Tibial nerve (tissue), 4 donors: ENCODE results near the gene NOSIP.

Source experiments
- EP300 ChIP-seq, 2 donors: sonication (generic); formaldehyde crosslinking; IDR thresholded peaks; one replicate each; pipeline ENCODE4 v1.6.1; 2017; ENCODE audit warnings: antibody characterized with exemption in 2 of 2, mild to moderate bottlenecking in 1 of 2
- POLR2A ChIP-seq, 2 donors: fragments of 450-650 bp; IDR thresholded peaks; one replicate each; pipeline ENCODE4 v1.6.1; 2017; ENCODE audit warnings: antibody characterized with exemption in 2 of 2, mild to moderate bottlenecking in 2 of 2, moderate library complexity in 2 of 2
- TF ChIP-seq, protein P1 (sequence below), 5 experiments: fragments of 200-600 bp in 3 of 5; fragments of 450-650 bp in 2 of 5; sonication (generic) in 3 of 5; IDR thresholded peaks; one replicate each; pipeline ENCODE4 v1.5.1; 2016 to 2019; ENCODE audit warnings: antibody characterized with exemption in 5 of 5, mild to moderate bottlenecking in 3 of 5, moderate library complexity in 2 of 5

DNA sequence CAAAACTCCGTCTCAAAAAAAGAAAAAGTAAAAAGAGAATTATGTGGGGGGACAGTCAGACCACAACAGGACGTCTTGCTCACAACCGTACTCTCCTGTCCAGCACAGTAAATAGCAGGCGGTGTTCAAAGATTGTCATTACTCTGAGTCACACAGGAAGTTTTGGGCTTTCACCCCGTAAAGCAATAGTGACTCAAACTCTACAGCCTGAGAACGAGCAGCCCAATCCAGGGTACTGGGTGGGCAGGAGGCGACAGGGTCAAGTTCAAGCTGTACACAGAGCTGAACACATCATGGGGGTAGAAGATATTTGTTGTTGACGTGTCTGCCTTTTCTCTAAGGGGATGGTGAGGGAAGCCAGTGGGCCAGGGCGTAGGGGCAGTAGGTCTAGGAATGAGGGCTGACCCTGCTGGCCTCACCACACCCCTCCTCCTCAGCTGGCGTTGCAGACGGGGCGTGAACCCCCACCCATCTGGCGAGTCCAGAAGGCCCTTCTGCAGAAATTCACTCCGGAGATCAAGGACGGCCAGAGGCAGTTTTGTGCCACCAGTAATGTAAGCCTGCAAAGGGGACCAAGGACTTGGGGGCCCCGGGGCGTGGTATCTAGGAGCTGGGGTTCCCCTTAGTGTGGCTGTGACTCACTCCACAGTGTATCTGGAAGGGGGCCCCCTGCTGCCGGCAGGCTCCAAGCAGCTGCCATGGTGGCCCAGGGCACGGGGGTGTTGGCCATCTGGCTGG lies 33.9 kb upstream of the NOSIP start:
- TF ChIP-seq, protein P1, sequence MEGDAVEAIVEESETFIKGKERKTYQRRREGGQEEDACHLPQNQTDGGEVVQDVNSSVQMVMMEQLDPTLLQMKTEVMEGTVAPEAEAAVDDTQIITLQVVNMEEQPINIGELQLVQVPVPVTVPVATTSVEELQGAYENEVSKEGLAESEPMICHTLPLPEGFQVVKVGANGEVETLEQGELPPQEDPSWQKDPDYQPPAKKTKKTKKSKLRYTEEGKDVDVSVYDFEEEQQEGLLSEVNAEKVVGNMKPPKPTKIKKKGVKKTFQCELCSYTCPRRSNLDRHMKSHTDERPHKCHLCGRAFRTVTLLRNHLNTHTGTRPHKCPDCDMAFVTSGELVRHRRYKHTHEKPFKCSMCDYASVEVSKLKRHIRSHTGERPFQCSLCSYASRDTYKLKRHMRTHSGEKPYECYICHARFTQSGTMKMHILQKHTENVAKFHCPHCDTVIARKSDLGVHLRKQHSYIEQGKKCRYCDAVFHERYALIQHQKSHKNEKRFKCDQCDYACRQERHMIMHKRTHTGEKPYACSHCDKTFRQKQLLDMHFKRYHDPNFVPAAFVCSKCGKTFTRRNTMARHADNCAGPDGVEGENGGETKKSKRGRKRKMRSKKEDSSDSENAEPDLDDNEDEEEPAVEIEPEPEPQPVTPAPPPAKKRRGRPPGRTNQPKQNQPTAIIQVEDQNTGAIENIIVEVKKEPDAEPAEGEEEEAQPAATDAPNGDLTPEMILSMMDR (IDR thresholded peaks at IDR 0.05), result no peak
- TF ChIP-seq POLR2A (IDR thresholded peaks at IDR 0.05) (no peak), EP300 (IDR thresholded peaks at IDR 0.05) (no peak)
